ENCODE measurements around the gene TCERG1L.

The TCERG1L gene

GRCh38 chr10:131314148-131314547, 2.6 kb upstream of the TCERG1L start:
- DNase-seq = no peak

DNA sequence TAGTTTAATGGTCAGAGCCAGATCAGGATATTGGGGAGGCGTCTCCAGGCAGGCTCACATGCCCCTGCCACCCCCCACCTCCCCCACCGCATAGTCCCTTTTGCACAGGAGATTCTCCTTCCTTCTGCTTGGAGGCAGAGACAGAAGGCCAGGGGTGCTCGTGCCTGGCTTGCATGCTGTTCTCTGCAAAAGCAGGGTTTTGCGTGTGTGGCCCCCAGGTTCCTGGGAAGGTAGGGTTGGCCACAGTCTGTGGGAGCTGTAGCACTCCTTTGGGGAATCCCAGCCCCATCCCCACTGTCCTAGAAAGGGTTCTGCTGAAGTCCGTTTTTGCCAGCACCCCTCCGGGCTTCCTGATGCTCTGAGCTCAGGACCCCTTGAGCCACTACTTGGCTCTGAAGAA, 1.9 kb upstream of the TCERG1L start:
- no peak for DNase-seq

DNA sequence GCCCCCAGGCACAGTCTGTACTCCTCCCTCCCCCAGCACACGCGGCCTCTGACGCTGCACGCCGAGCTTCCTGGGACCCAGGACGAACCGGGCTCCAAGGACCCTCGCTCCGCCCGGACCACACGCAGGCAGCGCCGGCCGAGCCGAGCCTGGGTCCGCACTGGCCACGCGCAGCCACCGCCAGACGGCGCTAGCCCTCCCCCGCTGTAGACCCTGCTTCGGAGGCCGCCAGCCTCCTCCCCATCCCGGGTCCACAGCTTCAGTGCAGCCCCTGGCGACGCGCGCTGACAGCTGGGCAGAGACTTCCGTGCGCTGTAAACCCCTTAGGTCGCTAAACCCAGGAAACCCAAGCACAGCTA, 936 bp upstream of the TCERG1L start:
- DNase-seq = peak; percentile 77

DNA sequence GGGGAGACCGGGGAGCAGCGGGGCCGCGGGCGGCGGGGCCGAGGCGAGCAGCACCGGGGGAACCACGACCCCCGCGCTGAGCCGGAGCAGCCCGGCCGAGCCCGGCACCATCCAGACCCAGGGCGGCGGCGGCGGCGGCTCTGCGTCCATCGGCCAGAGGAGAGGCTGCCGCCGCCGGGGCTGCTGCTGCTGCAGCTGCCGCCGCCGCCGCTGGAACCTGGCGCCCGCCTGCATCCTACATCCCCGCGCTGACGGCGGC, 190 bp downstream of the TCERG1L start:
- no peak for DNase-seq

- peak; percentile 31 for DNase-seq
These were observed 745 bp downstream of the TCERG1L start for GRCh38 chr10:131310551-131311401.

DNA sequence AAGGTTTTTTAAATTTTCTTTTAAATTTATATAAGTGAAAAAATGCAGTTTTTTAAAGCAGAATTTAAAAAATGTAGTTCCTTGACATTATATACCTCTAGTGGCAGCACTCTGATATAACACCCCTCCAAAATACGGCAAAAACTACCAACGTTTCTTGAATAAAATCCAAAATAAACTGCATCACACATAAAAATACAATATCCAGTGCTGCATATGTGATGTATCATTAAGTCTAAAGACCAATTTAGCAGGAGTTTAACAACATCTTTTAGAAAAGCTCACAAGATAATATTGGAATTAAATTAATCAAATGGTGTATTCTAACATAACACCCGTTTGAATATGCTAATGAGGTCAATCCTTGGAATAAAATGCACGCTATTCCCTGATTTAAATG, 1.4 kb downstream of the TCERG1L start:
- DNase-seq = peak; percentile 6

GRCh38 chr10:131300508-131300907, 11.0 kb downstream of the TCERG1L start:
- DNase-seq = no peak

GRCh38 chr10:131290781-131291180, 20.7 kb downstream of the TCERG1L start:
- DNase-seq = no peak

- DNase-seq = no peak
These were observed 22.9 kb downstream of the TCERG1L start for GRCh38 chr10:131288648-131289047.

- DNase-seq = no peak
These were observed 28.6 kb downstream of the TCERG1L start for GRCh38 chr10:131282961-131283360.

- DNase-seq = peak; percentile 3
These were observed 31.4 kb downstream of the TCERG1L start for GRCh38 chr10:131280101-131280500.

- no peak for DNase-seq
These were observed 32.0 kb downstream of the TCERG1L start for GRCh38 chr10:131279516-131279915.

GRCh38 chr10:131277969-131278368, 33.6 kb downstream of the TCERG1L start:
- no peak for DNase-seq

- DNase-seq = no peak
These were observed 34.2 kb downstream of the TCERG1L start for GRCh38 chr10:131277278-131277677.

GRCh38 chr10:131275691-131276090, 35.8 kb downstream of the TCERG1L start:
- DNase-seq = no peak

DNA sequence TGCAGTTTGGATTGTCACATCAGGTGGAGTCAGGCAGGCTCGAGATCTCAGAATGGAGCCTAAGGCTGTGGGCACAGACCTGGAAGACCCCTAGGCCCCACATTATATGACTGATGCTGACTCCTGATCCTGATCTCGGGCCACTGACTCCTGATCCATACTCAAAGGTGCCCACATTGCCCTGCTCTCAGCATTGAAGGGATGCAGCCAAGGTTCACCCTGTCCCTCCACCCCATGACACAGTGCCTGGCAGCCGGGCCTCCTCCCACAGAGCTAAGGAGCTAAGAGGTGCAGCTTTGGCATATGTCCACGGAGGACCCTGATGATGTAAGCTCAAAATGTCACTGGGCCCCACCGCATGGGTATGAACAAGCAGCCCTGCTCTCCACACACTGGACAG, 36.6 kb downstream of the TCERG1L start:
- no peak for DNase-seq

- DNase-seq = no peak
These were observed 37.2 kb downstream of the TCERG1L start for GRCh38 chr10:131274133-131274880.

DNA sequence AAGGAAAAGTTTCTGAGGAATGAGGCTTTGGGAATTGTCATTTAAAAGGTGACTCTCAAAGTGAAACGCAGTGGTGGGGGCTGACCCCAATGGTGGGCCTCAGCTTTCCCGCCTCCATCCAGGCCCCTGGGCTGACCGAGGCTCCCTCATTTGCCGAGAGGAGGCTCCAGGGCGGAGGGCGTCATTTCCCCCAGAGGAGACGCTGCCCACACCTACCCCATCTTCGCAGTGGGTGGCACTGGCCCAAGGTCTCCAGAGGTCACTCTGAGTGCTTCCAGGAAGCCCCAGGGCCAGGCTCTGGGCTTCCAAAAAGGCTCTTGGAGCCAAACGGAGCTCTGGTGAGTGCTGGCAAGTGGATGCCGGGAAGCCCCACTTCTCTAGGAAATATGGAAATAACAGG, 38.0 kb downstream of the TCERG1L start:
- DNase-seq = no peak

- no peak for DNase-seq
These were observed 38.5 kb downstream of the TCERG1L start for GRCh38 chr10:131272897-131273451.

- no peak for DNase-seq
These were observed 39.6 kb downstream of the TCERG1L start for GRCh38 chr10:131271966-131272365.

DNA sequence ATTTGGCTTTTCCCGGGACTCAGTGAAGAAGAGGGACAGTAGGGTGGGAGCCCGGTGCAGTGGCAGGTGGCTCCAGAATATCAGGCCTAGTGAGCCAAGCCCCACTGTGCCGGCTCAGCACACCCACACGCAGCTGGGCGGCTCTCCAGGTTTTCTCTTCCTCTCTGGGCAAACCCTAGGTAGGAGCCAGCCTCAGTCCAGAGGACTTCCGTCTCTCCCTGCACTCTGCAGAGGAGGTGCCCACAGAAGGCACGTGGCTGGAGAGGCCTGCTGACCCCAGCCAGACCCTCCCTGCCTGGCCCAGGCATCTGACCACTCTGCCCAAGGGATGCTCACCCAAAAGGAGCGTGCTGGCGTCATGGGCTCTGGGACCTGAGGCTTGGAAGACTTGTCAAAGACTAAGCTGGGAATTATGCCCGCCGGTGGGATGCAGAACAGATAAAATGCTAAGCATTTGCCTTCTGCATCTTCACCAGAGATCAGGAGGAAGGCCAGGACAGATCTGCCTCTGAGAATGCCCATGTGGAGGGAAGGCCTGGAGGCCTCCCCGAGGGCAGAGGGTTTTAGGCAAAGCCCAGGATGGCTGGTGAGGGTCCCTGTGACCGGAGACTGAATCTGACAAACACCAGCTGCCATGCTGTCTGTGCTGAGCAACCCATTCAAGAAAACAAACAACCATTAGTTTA, 40.2 kb downstream of the TCERG1L start:
- no peak for DNase-seq

DNA sequence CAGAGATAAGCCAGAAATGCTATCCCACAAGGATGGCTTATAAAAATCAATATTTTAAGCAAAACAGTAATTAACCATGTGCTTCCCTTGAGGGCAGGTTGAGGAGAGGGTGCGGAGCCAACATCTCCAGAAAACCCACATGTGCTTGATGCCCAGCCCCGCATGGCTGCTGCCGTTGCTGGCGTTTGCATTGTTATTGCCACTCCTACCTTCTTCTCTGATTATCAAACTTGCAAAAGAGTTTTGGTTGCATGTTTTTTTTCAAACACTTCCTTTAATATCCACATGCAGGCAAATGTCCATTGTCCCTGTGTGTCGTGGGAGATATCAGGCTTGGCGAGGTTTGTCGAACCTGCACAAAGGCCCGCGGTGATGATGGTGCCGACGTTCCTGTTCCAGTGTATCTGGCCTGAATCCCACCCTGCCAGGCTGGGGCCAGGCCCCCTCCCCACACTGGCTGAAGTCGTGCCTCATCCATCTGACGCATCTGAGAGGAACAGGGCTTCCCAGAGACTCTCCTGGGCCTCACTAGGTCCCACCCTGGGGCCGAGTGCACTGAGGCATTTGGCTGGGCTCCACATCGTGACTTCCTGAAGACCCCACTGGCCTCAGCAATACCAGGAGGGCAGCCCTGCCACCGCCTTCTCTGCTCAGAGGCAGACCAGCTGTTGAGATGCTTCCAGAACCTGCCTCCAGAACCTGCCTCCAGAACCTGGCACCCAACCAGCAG, 40.9 kb downstream of the TCERG1L start:
- no peak for DNase-seq

All from NCI-H69 (cell line).